SK-N-SH treated with all-trans-retinoic acid at 6 μM for 48 hours (cell line): ENCODE results near the gene TEX26.

Source experiments
- ATAC-seq: fragments of 200-7000 bp; cut with Tn5 transposase; 3 replicates; pipeline ENCODE4 v1.9.1; 2020; ENCODE audit warnings: mild to moderate bottlenecking, moderate library complexity
- ARNTL ChIP-seq: fragments of 450-650 bp; formaldehyde crosslinking; IDR thresholded peaks from 2 replicates; pipeline ENCODE4 v1.5.0; 2020; ENCODE audit warnings: low read depth, mild to moderate bottlenecking, moderate library complexity, borderline replicate concordance
- BACH2 ChIP-seq: fragments of 250-450 bp; sonication (Bioruptor Pico); IDR thresholded peaks from 2 replicates; pipeline ENCODE4 v1.9.0; 2021; ENCODE audit warnings: mild to moderate bottlenecking, borderline replicate concordance
- CREB5 ChIP-seq: fragments of 250-450 bp; sonication (Bioruptor Pico); IDR thresholded peaks from 2 replicates; pipeline ENCODE4 v1.5.1; 2020; ENCODE audit warnings: low read depth, mild to moderate bottlenecking, moderate library complexity
- CSDC2 ChIP-seq: fragments of 250-450 bp; sonication (Bioruptor Pico); IDR thresholded peaks from 2 replicates; pipeline ENCODE4 v1.5.0; 2020; ENCODE audit warnings: mild to moderate bottlenecking, moderate library complexity
- CSRNP3 ChIP-seq: fragments of 250-450 bp; sonication (Bioruptor Pico); IDR thresholded peaks from 2 replicates; pipeline ENCODE4 v1.5.1; 2021; ENCODE audit warnings: mild to moderate bottlenecking, moderate library complexity
- ESRRG ChIP-seq: fragments of 250-450 bp; sonication (Bioruptor Pico); IDR thresholded peaks from 2 replicates; pipeline ENCODE4 v1.6.1; 2021; ENCODE audit warnings: mild to moderate bottlenecking
- GLIS3 ChIP-seq: fragments of 250-450 bp; sonication (Bioruptor Pico); IDR thresholded peaks from 2 replicates; pipeline ENCODE4 v1.5.0; 2020; ENCODE audit warnings: mild to moderate bottlenecking, moderate library complexity
- ISL1 ChIP-seq: fragments of 250-450 bp; sonication (Bioruptor Pico); IDR thresholded peaks from 2 replicates; pipeline ENCODE4 v2.1.2; 2022; ENCODE audit warnings: mild to moderate bottlenecking, moderate library complexity
- PATZ1 ChIP-seq: fragments of 250-450 bp; sonication (Bioruptor Pico); IDR thresholded peaks from 2 replicates; pipeline ENCODE4 v1.8.0; 2020; ENCODE audit warnings: mild to moderate bottlenecking, moderate library complexity, borderline replicate concordance
- POU6F1 ChIP-seq: fragments of 250-450 bp; sonication (Bioruptor Pico); IDR thresholded peaks from 2 replicates; pipeline ENCODE4 v1.8.0; 2021; ENCODE audit warnings: low read depth, mild to moderate bottlenecking, moderate library complexity, borderline replicate concordance
- PPARA ChIP-seq: fragments of 250-450 bp; sonication (Bioruptor Pico); IDR thresholded peaks from 2 replicates; pipeline ENCODE4 v1.5.0; 2020; ENCODE audit warnings: mild to moderate bottlenecking, borderline replicate concordance
- RARB ChIP-seq: fragments of 250-450 bp; sonication (Bioruptor Pico); IDR thresholded peaks from 2 replicates; pipeline ENCODE4 v1.8.0; 2021; ENCODE audit warnings: mild to moderate bottlenecking, moderate library complexity
- SNAI2 ChIP-seq: fragments of 250-450 bp; sonication (Bioruptor Pico); IDR thresholded peaks from 2 replicates; pipeline ENCODE4 v1.5.0; 2020; ENCODE audit warnings: mild to moderate bottlenecking, moderate library complexity
- TCF4 ChIP-seq: fragments of 250-450 bp; sonication (Bioruptor Pico); IDR thresholded peaks from 2 replicates; pipeline ENCODE4 v1.8.0; 2021; ENCODE audit warnings: mild to moderate bottlenecking, moderate library complexity, borderline replicate concordance
- TOX ChIP-seq: fragments of 250-450 bp; sonication (Bioruptor Pico); IDR thresholded peaks from 2 replicates; pipeline ENCODE4 v1.8.0; 2021; ENCODE audit warnings: mild to moderate bottlenecking, moderate library complexity, borderline replicate concordance
- TSHZ2 ChIP-seq: fragments of 250-450 bp; sonication (Bioruptor Pico); IDR thresholded peaks from 2 replicates; pipeline ENCODE4 v1.5.0; 2020; ENCODE audit warnings: mild to moderate bottlenecking, moderate library complexity
- ZC3H10 ChIP-seq: fragments of 250-450 bp; sonication (Bioruptor Pico); IDR thresholded peaks from 2 replicates; pipeline ENCODE4 v1.5.1; 2021; ENCODE audit warnings: mild to moderate bottlenecking, moderate library complexity
- ZFP30 ChIP-seq: fragments of 450-650 bp; formaldehyde crosslinking; IDR thresholded peaks from 2 replicates; pipeline ENCODE4 v1.5.0; 2022; ENCODE audit warnings: mild to moderate bottlenecking, moderate library complexity
- ZNF70 ChIP-seq: fragments of 450-650 bp; formaldehyde crosslinking; IDR thresholded peaks from 2 replicates; pipeline ENCODE4 v1.5.0; 2020; ENCODE audit warnings: mild to moderate bottlenecking, moderate library complexity
- ZNF8 ChIP-seq: fragments of 450-650 bp; formaldehyde crosslinking; IDR thresholded peaks from 2 replicates; pipeline ENCODE4 v1.5.0; 2020; ENCODE audit warnings: mild to moderate bottlenecking, moderate library complexity

TEX26 gene

GRCh38 chr13:30997697-30998096, 65.2 kb downstream of the TEX26 start:
- TF ChIP-seq CSRNP3 (CRISPR knock-in tag) (no peak), ESRRG (no peak), RARB (CRISPR knock-in tag) (no peak), ZC3H10 (CRISPR knock-in tag) (no peak), BACH2 (no peak), TSHZ2 (no peak), TCF4 (no peak), SNAI2 (CRISPR knock-in tag) (no peak), ZNF70 (CRISPR knock-in tag) (no peak)
- no peak for ATAC-seq

- TF ChIP-seq BACH2 = no peak
- TF ChIP-seq ARNTL = no peak
- no peak for TF ChIP-seq GLIS3
- TF ChIP-seq TOX = no peak
- peak; percentile 66; the same call in 1 of the 2 replicates for TF ChIP-seq TCF4
- TF ChIP-seq ISL1 (CRISPR knock-in tag) = 0 out of 2 replicates have a peak, but pooled peaks have one; percentile 9
- TF ChIP-seq SNAI2 (CRISPR knock-in tag) = no peak
- no peak for TF ChIP-seq TSHZ2
- no peak for TF ChIP-seq CREB5 (CRISPR knock-in tag)
- no peak for TF ChIP-seq POU6F1
- no peak for TF ChIP-seq PPARA
- no peak for TF ChIP-seq ZNF8 (CRISPR knock-in tag)
- no peak for TF ChIP-seq RARB (CRISPR knock-in tag)
- peak; percentile 94 for ATAC-seq
Observed at GRCh38 chr13:30998136-30999088, 66.0 kb downstream of the TEX26 start.

- no peak for TF ChIP-seq ZNF8 (CRISPR knock-in tag)
- TF ChIP-seq ISL1 (CRISPR knock-in tag) = no peak
- no peak for TF ChIP-seq ZFP30 (CRISPR knock-in tag)
- no peak for TF ChIP-seq GLIS3
- no peak for TF ChIP-seq TSHZ2
- TF ChIP-seq CSDC2 (CRISPR knock-in tag) = no peak
- no peak for TF ChIP-seq PATZ1 (CRISPR knock-in tag)
Observed at GRCh38 chr13:31000889-31001288, 68.4 kb downstream of the TEX26 start.

More at GRCh38 chr13:31000889-31001288, 68.4 kb downstream of the TEX26 start:
- no peak for ATAC-seq
